Measurements from ENCODE around the gene NID1.
"Not testable (repeated sequence)": the region's sequence is repeated elsewhere in the genome, so short reads cannot be mapped to it uniquely, and the experiment has no call there.

The NID1 gene

GRCh38 chr1:236096660-236097482 is 32.0 kb upstream of the NID1 start:
- not testable (repeated sequence) for DNase-seq (ENCODE audit: low read depth)

GRCh38 chr1:236095705-236096520 is 31.0 kb upstream of the NID1 start:
- DNase-seq (ENCODE audit: low read depth), result no peak

GRCh38 chr1:236092899-236093298 is 28.0 kb upstream of the NID1 start:
- DNase-seq (ENCODE audit: low read depth), result no peak

GRCh38 chr1:236091933-236092318 is 27.0 kb upstream of the NID1 start:
- DNase-seq (ENCODE audit: low read depth), result no peak

- DNase-seq (ENCODE audit: low read depth), result no peak
Measured at GRCh38 chr1:236090741-236091147, 25.9 kb upstream of the NID1 start.

- DNase-seq (ENCODE audit: low read depth), result no peak
Measured at GRCh38 chr1:236089046-236089773, 24.3 kb upstream of the NID1 start.

GRCh38 chr1:236086537-236086936 is 21.6 kb upstream of the NID1 start:
- no peak for DNase-seq (ENCODE audit: low read depth)

GRCh38 chr1:236085545-236086159 is 20.8 kb upstream of the NID1 start:
- DNase-seq (ENCODE audit: low read depth), result no peak

GRCh38 chr1:236084386-236084730 is 19.5 kb upstream of the NID1 start:
- no peak for DNase-seq (ENCODE audit: low read depth)

GRCh38 chr1:236083650-236084385 is 18.9 kb upstream of the NID1 start:
- DNase-seq (ENCODE audit: low read depth), result no peak

GRCh38 chr1:236082526-236082925 is 17.6 kb upstream of the NID1 start:
- no peak for DNase-seq (ENCODE audit: low read depth)

GRCh38 chr1:236081546-236082227 is 16.8 kb upstream of the NID1 start:
- no peak for DNase-seq (ENCODE audit: low read depth)

GRCh38 chr1:236079703-236080102 is 14.8 kb upstream of the NID1 start:
- DNase-seq (ENCODE audit: low read depth), result no peak

- DNase-seq (ENCODE audit: low read depth), result no peak
Measured at GRCh38 chr1:236078993-236079392, 14.1 kb upstream of the NID1 start.

GRCh38 chr1:236078077-236078476 is 13.2 kb upstream of the NID1 start:
- DNase-seq (ENCODE audit: low read depth), result not testable (repeated sequence)

GRCh38 chr1:236075848-236076247 is 11.0 kb upstream of the NID1 start:
- DNase-seq (ENCODE audit: low read depth), result no peak

GRCh38 chr1:236073307-236073897 is 8.5 kb upstream of the NID1 start:
- DNase-seq (ENCODE audit: low read depth), result no peak

GRCh38 chr1:236072001-236072400 is 7.1 kb upstream of the NID1 start:
- no peak for DNase-seq (ENCODE audit: low read depth)

GRCh38 chr1:236070753-236071152 is 5.9 kb upstream of the NID1 start:
- no peak for DNase-seq (ENCODE audit: low read depth)

- no peak for DNase-seq (ENCODE audit: low read depth)
Measured at GRCh38 chr1:236069796-236070195, 4.9 kb upstream of the NID1 start.
